Mesothelial cell of epicardium (in vitro differentiated cells): Measurements from ENCODE around the gene CAMKK2. TPM values are rescaled to one million over a fixed set of nuclear protein-coding genes. Genes with fewer than 3 reads are reported as not detected.
"Not testable (repeated sequence)": the region's sequence is repeated elsewhere in the genome, so short reads cannot be mapped to it uniquely, and the experiment has no call there.

ENCODE experiments used
- DNase-seq, 2 experiments: peaks; one replicate each; pipeline ENCODE4 v3.0.0; 2021; ENCODE audit warnings: low spot score in 2 of 2; ENCODE audit not compliant: unreplicated experiment in 2 of 2
- H3K27ac Mint-ChIP-seq: 2 replicates; pipeline ENCODE4 v1.8.0; 2021; ENCODE audit warnings: mixed read lengths
- H3K27me3 Mint-ChIP-seq: 2 replicates; pipeline ENCODE4 v1.8.0; 2021; ENCODE audit warnings: low read depth, mixed read lengths
- H3K36me3 Mint-ChIP-seq: 2 replicates; pipeline ENCODE4 v1.8.0; 2021; ENCODE audit warnings: mixed read lengths
- H3K4me1 Mint-ChIP-seq: 2 replicates; pipeline ENCODE4 v1.8.0; 2021; ENCODE audit warnings: mixed read lengths
- H3K4me3 Mint-ChIP-seq: 2 replicates; pipeline ENCODE4 v1.8.0; 2021; ENCODE audit warnings: mild to moderate bottlenecking, moderate library complexity, mixed read lengths
- H3K9me3 Mint-ChIP-seq: 2 replicates; pipeline ENCODE4 v1.8.0; 2021; ENCODE audit warnings: mixed read lengths
- total RNA-seq: library from RNA; stranded (reverse); gene quantifications from 3 replicates; pipeline ENCODE4 v1.2.1, GENCODE V29; 2021
- TF ChIP-seq, protein P1 (sequence below): fragments of 200-600 bp; sonication (generic); IDR thresholded peaks from one replicate; pipeline ENCODE4 v1.5.0; 2021; ENCODE audit warnings: antibody characterized with exemption; ENCODE audit not compliant: unreplicated experiment

Gene CAMKK2
- total RNA-seq, 1 donor from 2014 or later = 27.6 TPM

DNA sequence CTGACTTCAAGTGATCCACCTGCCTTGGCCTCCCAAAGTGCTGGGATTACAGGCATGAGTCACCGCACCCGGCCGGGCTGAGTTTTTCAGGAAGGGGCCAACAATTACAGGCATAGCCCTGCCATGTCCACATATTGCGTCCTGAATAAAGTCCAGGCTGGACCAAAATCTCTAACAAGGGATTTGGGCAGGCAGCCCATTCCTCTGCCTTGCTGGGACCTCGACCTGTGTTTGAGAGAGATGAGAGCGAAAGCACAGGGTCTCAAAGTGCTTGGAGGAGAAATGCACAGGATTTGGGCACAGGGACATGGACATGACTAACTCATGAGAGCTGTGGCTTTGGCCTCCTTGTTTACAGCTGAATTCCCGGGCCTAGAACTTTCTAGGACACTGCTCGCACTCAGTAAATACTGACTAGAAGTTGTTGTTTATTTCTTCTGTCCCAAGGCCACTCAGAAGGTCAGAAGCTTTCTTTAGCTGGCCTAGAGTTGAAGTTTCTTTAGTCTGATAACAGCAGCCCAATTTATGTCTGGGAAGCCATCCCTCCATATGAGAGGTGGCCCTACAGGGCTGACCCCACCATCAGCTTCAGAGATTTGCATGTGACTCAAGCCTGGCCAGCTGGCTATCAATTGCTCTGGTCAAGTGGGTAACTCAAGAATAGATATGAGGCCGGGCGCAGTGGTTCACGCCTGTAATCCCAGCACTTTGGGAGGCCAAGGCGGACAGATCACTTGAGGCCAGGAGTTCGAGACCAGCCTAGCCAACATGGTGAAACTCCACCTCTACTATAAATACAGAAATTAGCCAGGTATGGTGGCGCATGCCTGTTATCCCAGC lies 11.7 kb downstream of the CAMKK2 start:
- TF ChIP-seq, protein P1, sequence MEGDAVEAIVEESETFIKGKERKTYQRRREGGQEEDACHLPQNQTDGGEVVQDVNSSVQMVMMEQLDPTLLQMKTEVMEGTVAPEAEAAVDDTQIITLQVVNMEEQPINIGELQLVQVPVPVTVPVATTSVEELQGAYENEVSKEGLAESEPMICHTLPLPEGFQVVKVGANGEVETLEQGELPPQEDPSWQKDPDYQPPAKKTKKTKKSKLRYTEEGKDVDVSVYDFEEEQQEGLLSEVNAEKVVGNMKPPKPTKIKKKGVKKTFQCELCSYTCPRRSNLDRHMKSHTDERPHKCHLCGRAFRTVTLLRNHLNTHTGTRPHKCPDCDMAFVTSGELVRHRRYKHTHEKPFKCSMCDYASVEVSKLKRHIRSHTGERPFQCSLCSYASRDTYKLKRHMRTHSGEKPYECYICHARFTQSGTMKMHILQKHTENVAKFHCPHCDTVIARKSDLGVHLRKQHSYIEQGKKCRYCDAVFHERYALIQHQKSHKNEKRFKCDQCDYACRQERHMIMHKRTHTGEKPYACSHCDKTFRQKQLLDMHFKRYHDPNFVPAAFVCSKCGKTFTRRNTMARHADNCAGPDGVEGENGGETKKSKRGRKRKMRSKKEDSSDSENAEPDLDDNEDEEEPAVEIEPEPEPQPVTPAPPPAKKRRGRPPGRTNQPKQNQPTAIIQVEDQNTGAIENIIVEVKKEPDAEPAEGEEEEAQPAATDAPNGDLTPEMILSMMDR = no peak
- H3K4me1 Mint-ChIP-seq = no peaks in the 10 kb centered on the region
- no peaks in the 10 kb centered on the region for H3K9me3 Mint-ChIP-seq
- H3K4me3 Mint-ChIP-seq = no peak overlapping the region
- H3K27me3 Mint-ChIP-seq = no peaks in the 10 kb centered on the region
- H3K27ac Mint-ChIP-seq = no peak overlapping the region
- H3K36me3 Mint-ChIP-seq = peaks cover 6% of the 10 kb centered on the region
- no peak for DNase-seq

DNA sequence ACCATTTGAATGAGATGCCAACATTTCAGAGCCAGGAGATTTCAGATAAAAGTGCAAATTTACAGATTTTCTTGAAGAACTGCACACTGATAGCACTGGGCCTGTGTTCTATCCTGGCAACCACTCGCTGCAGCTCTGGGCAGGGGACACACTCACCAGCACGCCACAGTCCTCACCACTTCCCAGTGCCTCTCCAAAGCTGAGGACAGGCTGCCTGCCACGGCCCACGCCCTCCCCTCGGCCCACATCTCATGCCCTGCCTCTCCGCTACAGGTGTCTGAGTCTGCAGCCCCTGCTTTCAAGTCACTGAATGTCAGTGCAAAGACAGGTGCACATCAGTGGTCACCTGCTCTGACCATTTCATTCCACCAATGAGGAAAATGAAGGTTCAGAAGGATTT lies 12.7 kb downstream of the CAMKK2 start:
- TF ChIP-seq, protein P1 = no peak
- Mint-ChIP-seq H3K4me1 (no peaks in the 10 kb centered on the region), H3K4me3 (no peak overlapping the region), H3K27me3 (no peaks in the 10 kb centered on the region), H3K36me3 (peaks cover 6% of the 10 kb centered on the region), H3K9me3 (no peaks in the 10 kb centered on the region), H3K27ac (no peak overlapping the region)
- DNase-seq = no peak

DNA sequence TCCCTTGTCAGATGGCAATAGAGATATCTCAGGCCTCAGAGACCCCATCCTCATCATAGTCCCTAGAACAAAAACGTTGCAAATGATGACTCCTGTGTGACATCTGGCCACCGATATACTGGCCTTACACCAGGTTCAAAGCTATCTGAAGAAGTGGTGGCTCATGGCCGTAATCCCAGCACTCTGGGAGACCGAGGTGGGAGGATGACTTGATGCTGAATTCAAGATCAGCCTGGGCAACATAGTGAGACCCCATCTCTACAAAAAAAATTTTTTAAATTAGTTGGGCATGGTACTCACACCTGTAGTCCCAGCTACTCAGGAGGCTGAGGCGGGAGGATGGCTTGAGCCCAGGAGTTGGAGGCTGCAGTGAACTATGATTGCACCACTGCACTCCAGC lies 13.1 kb downstream of the CAMKK2 start:
- Mint-ChIP-seq H3K36me3 (peaks cover 10% of the 10 kb centered on the region), H3K4me3 (no peak overlapping the region), H3K9me3 (no peaks in the 10 kb centered on the region), H3K27me3 (no peaks in the 10 kb centered on the region), H3K27ac (no peak overlapping the region), H3K4me1 (no peaks in the 10 kb centered on the region)
- TF ChIP-seq, protein P1 = no peak
- DNase-seq = no peak

DNA sequence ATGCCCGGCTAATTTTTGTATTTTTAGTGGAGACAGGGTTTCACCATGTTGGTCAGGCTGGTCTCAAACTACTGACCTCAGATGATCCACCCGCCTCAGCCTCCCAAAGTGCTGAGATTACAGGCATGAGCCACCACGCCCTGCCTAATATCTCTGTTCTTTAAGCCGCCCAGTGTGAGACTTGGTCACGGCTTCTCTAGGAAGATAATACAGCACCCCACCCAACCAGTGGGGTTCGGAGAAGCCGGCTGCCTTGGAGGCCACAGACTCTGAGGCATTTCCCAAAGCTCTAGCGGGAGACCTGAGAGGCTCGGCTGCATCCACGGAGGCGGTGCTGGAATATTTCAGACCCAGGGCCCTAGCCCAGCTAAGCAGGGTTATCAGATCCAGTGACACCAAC lies 13.6 kb downstream of the CAMKK2 start:
- H3K36me3 Mint-ChIP-seq = peaks cover 12% of the 10 kb centered on the region
- H3K4me1 Mint-ChIP-seq, H3K27me3 Mint-ChIP-seq, DNase-seq, H3K4me3 Mint-ChIP-seq, H3K9me3 Mint-ChIP-seq, H3K27ac Mint-ChIP-seq: not testable (repeated sequence)

DNA sequence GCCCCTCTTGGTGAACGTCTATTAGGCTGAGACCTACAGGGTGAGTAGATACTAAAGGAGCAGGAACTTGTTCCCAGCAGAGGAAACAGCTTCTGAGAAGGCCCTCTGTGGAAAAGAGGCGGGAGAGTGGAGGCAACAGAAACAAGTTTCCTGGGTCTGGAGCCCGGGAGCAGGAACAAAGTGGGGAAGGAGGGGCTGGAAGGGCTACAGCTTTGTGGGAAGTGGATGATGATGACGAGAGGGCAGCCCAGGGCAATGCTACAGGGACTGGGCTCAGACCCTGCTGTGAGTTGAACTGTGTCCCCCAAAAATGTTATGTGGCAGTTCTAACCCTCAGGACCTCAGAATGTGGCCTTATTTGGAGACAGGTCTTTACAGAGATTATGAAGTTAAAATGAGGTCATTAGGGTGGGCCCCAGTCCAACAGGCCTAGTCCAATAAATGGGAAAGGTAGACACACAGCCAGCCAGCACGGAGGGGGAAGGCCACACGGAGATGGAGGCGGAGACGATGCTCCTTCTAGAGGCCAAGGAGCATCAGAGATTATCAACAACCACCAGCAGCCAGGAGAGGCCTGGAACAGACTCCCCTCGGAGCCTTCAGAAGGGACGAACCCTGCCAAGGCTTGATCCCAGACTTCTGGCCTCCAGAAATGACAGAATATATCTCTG lies 14.3 kb downstream of the CAMKK2 start:
- no peaks in the 10 kb centered on the region for H3K4me1 Mint-ChIP-seq
- no peak overlapping the region for H3K4me3 Mint-ChIP-seq
- peaks cover 16% of the 10 kb centered on the region for H3K36me3 Mint-ChIP-seq
- TF ChIP-seq, protein P1 = no peak
- peaks cover 3% of the 10 kb centered on the region for H3K9me3 Mint-ChIP-seq
- H3K27ac Mint-ChIP-seq = no peak overlapping the region
- DNase-seq = no peak
- no peaks in the 10 kb centered on the region for H3K27me3 Mint-ChIP-seq

DNA sequence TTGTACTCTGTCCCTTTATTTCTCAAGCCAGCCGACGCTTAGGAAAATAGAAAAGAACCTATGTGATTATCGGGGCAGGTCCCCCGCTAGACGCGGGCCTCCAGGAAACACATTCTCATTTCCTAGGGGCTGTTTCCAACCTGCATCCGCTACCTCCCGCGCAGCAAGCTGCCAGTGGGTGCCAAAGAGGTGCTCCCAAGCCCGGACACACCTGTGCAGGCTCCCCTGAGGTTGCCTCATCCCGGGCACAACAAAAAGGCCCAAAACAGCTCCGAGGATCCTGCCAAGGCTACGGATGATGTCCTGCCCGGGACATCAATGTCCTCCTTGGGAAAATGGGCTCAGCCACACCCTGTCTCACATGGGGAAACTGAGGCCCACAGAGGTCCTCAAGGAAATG lies 15.4 kb downstream of the CAMKK2 start:
- DNase-seq, H3K4me1 Mint-ChIP-seq, H3K27me3 Mint-ChIP-seq, H3K27ac Mint-ChIP-seq, H3K9me3 Mint-ChIP-seq, H3K4me3 Mint-ChIP-seq: not testable (repeated sequence)
- peaks cover 20% of the 10 kb centered on the region for H3K36me3 Mint-ChIP-seq

DNA sequence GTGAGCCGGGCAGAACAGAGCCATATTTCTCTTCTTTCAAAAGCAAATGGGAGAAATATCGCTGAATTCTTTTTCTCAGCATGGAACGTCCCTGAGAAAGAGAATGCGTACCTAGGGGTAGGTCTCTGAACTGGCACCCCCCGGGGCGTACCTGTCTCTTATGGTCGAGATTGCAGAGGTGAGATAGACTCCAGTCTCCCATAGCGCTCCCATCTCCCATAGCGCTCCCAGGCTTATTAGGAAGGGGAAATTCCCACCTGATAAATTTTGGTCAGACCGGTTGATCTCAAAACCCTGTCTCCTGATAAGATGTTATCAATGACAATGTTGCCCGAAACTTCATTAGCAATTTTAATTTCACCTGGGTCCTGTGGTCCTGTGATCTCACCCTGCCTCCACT lies 16.0 kb downstream of the CAMKK2 start:
- H3K27ac Mint-ChIP-seq, DNase-seq, H3K9me3 Mint-ChIP-seq, H3K4me3 Mint-ChIP-seq, H3K4me1 Mint-ChIP-seq, H3K27me3 Mint-ChIP-seq: not testable (repeated sequence)
- H3K36me3 Mint-ChIP-seq = peaks cover 21% of the 10 kb centered on the region
